Activated B cell treated with CpG ODN at 0.5 μM for 24 hours (primary cell): Measurements from ENCODE around the gene PPM1A. TPM values are rescaled to one million over a fixed set of nuclear protein-coding genes. Genes with fewer than 3 reads are reported as not detected.

ENCODE experiments used
- ATAC-seq: fragments of 200-7000 bp; cut with Tn5 transposase; one replicate; pipeline ENCODE4 v1.10.0; 2021; ENCODE audit warnings: low read depth, mild to moderate bottlenecking, moderate library complexity
- CTCF ChIA-PET: fragments of 350-600 bp; sonication (Branson Sonifier 250); formaldehyde crosslinking; loops from one replicate; lab custom pipeline; 2021; ENCODE audit warnings: antibody characterized with exemption; lab: Charles Lee
- POLR2A ChIA-PET: fragments of 350-600 bp; sonication (Branson Sonifier 250); formaldehyde crosslinking; loops from one replicate; lab custom pipeline; 2021; ENCODE audit warnings: antibody characterized with exemption; lab: Charles Lee
- DNase-seq: peaks from one replicate; pipeline ENCODE4 v3.0.0; 2022
- H3K27ac Mint-ChIP-seq: one replicate; pipeline ENCODE4 v1.8.0; 2020; ENCODE audit warnings: mixed read lengths
- H3K27me3 Mint-ChIP-seq: one replicate; pipeline ENCODE4 v1.8.0; 2021; ENCODE audit warnings: mixed read lengths
- H3K36me3 Mint-ChIP-seq: one replicate; pipeline ENCODE4 v1.8.0; 2021; ENCODE audit warnings: low read depth, mixed read lengths
- H3K4me1 Mint-ChIP-seq: one replicate; pipeline ENCODE4 v1.8.0; 2021; ENCODE audit warnings: mixed read lengths
- H3K4me3 Mint-ChIP-seq: one replicate; pipeline ENCODE4 v1.8.0; 2020; ENCODE audit warnings: mild to moderate bottlenecking, mixed read lengths
- H3K9me3 Mint-ChIP-seq: one replicate; pipeline ENCODE4 v1.8.0; 2020; ENCODE audit warnings: mixed read lengths
- CTCF ChIP-seq: fragments of 200-600 bp; IDR thresholded peaks from one replicate; pipeline ENCODE4 v1.8.0; 2022; ENCODE audit warnings: antibody characterized with exemption, mild to moderate bottlenecking
- intact Hi-C: fragments of 100-400 bp; cut with micrococcal nuclease; formaldehyde crosslinking; loops from one replicate; pipeline ENCODE4 v1.15.1; 2024
- total RNA-seq: library from RNA; stranded (reverse); gene quantifications from 2 replicates; pipeline ENCODE4 v1.2.3, GENCODE V29; 2022

The PPM1A gene
- total RNA-seq, 1 donor from 2014 or later, result 47.5 TPM

GRCh38 chr14:60276347-60276746 lies 27.3 kb downstream of the PPM1A start:
- no peak for ATAC-seq
- no peak for TF ChIP-seq CTCF
- ChIA-PET POLR2A (no interaction called here), CTCF (interaction anchor here (1.1 kb wide), 1 partner anchor 55 kb away, joined by 3 read pairs; no protein-coding TSS in a partner anchor)
- Mint-ChIP-seq H3K4me1 (peaks cover 41% of the 10 kb centered on the region), H3K27me3 (no peaks in the 10 kb centered on the region), H3K27ac (no peak overlapping the region), H3K9me3 (no peaks in the 10 kb centered on the region), H3K4me3 (no peak overlapping the region), H3K36me3 (peaks cover 15% of the 10 kb centered on the region)
- DNase-seq, result no peak
- intact Hi-C loops, result no loop called here

DNA sequence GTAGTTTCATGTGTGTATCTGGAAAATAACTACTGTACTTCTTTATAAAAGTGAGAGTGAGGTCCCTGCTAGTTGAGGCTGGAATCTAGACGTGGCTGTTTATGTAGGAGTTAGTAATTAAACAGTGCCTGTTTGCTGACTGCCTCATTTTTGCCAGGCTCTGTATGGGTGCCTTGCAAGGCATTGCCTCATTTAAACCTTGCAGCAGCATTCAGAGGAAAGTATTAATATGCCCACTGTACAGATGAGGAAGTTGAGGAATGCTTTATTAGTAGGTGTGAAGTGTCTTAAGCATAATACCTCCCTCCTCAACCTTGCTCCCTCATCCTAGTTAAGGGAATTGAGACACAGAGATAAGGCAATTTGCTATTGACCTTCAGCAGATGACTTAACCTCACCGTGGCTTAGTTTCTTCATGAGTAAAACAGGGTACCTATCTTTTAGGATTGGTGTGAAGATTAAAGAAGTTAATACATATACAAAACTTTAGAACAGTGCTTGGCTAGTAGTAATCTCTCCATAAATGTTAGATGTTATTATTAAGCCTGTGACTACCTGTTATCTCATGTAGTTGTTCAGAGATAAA lies 28.7 kb downstream of the PPM1A start:
- ChIA-PET POLR2A (no interaction called here), CTCF (no interaction called here)
- H3K27ac Mint-ChIP-seq, result no peak overlapping the region
- peaks cover 22% of the 10 kb centered on the region for H3K36me3 Mint-ChIP-seq
- H3K4me3 Mint-ChIP-seq, result no peak overlapping the region
- intact Hi-C loops, result no loop called here
- no peak for TF ChIP-seq CTCF
- H3K27me3 Mint-ChIP-seq, result no peaks in the 10 kb centered on the region
- no peaks in the 10 kb centered on the region for H3K9me3 Mint-ChIP-seq
- DNase-seq (no peak), ATAC-seq (no peak)
- peaks cover 31% of the 10 kb centered on the region for H3K4me1 Mint-ChIP-seq

- no peaks in the 10 kb centered on the region for H3K27me3 Mint-ChIP-seq
- no peaks in the 10 kb centered on the region for H3K9me3 Mint-ChIP-seq
- peaks cover 28% of the 10 kb centered on the region for H3K36me3 Mint-ChIP-seq
- no peak for TF ChIP-seq CTCF
- H3K4me3 Mint-ChIP-seq, result no peak overlapping the region
- ATAC-seq, result no peak
- no peak overlapping the region for H3K27ac Mint-ChIP-seq
- CTCF ChIA-PET, result no interaction called here
- intact Hi-C loops, result no loop called here
- DNase-seq, result no peak
- POLR2A ChIA-PET, result no interaction called here
- H3K4me1 Mint-ChIP-seq, result peaks cover 25% of the 10 kb centered on the region
Measured at GRCh38 chr14:60278350-60278749, 29.3 kb downstream of the PPM1A start.

GRCh38 chr14:60287452-60287851 lies 38.4 kb downstream of the PPM1A start:
- CTCF ChIA-PET, result no interaction called here
- no peak for DNase-seq
- intact Hi-C loops, result loop anchor here (5.0 kb wide), 1 partner anchor 35 kb away; no protein-coding TSS in a partner anchor
- H3K27me3 Mint-ChIP-seq, result no peaks in the 10 kb centered on the region
- ATAC-seq, result no peak
- peaks cover 58% of the 10 kb centered on the region for H3K36me3 Mint-ChIP-seq
- H3K4me3 Mint-ChIP-seq, result no peak overlapping the region
- no peaks in the 10 kb centered on the region for H3K9me3 Mint-ChIP-seq
- no peak for TF ChIP-seq CTCF
- H3K4me1 Mint-ChIP-seq, result no peaks in the 10 kb centered on the region
- POLR2A ChIA-PET, result no interaction called here
- no peak overlapping the region for H3K27ac Mint-ChIP-seq

GRCh38 chr14:60288279-60288678 lies 39.3 kb downstream of the PPM1A start:
- CTCF ChIA-PET, result no interaction called here
- Mint-ChIP-seq H3K9me3 (no peaks in the 10 kb centered on the region), H3K36me3 (peaks cover 58% of the 10 kb centered on the region), H3K27ac (no peak overlapping the region), H3K4me3 (no peak overlapping the region), H3K4me1 (no peaks in the 10 kb centered on the region), H3K27me3 (no peaks in the 10 kb centered on the region)
- DNase-seq (no peak), ATAC-seq (no peak)
- intact Hi-C loops, result loop anchor here (5.0 kb wide), 1 partner anchor 36 kb away; no protein-coding TSS in a partner anchor
- TF ChIP-seq CTCF, result no peak
- POLR2A ChIA-PET, result no interaction called here
